ENCODE results near the gene SUOX.
"Not testable (repeated sequence)": the region's sequence is repeated elsewhere in the genome, so short reads cannot be mapped to it uniquely, and the experiment has no call there.

Gene SUOX

DNA sequence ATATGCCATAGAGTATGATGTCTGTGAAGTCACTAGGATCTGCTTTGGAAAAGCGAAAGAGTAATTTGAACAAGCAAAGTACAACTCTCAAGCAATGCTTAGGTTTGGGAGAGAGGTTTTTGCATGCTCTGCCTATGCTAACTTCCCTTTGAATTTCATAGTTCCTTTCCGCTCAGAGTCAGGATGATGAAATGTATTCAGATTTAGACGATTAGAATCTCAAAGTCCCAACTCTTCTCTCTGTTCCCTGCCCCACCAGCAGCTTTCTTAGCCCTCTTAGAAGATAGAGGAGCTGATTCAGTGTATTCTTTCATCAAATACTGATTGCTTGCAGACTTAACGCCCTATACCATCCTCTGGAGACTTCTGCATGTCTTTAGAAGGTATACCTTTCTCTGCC, 11.7 kb upstream of the SUOX start:
- POLR2A ChIA-PET: interaction anchor here (2.4 to 2.8 kb wide), 2 partner anchors 11 to 12 kb away, joined by 6 to 20 read pairs; partner anchors contain the start of genes RAB5B and SUOX
- CTCF ChIA-PET: interaction anchor here (2.5 kb wide), 1 partner anchor 11 kb away, joined by 14 read pairs; the partner anchor contains the start of gene SUOX
- TF ChIP-seq FOXK2 (IDR thresholded peaks at IDR 0.05) (no peak), SUZ12 (IDR thresholded peaks at IDR 0.05) (no peak), PKNOX1 (IDR thresholded peaks at IDR 0.05) (no peak), ARNT (IDR thresholded peaks at IDR 0.05) (no peak), SP1 (IDR thresholded peaks at IDR 0.05) (no peak), HDGF (IDR thresholded peaks at IDR 0.05; ENCODE audit: borderline replicate concordance) (no peak), L3MBTL2 (conservative IDR thresholded peaks at IDR 0.05) (no peak), FOXA1 (IDR thresholded peaks at IDR 0.05) (no peak), BHLHE40 (IDR thresholded peaks at IDR 0.05; ENCODE audit: borderline replicate concordance) (no peak)

DNA sequence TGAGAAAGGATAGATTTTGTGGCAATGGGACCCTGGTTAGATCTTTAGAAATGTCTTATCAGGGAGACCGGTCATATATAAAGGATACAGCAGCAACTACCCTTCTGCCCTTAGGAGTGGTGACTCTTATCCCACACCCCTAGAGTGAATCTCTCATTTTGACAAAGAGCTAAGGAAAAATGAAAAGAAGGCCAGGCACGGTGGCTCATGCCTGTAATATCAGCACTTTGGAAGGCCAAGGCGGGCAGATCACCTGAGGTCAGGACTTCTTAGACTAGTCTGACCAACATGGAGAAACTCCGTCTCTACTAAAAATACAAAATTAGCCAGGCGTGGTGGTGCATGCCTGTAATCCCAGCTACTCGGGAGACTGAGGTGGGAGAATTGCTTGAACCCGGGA, 11.1 kb upstream of the SUOX start:
- not testable (repeated sequence) for DNase-seq (ENCODE audit: extremely low spot score)
- POLR2A ChIA-PET: interaction anchor here (2.4 to 2.8 kb wide), 2 partner anchors 11 to 12 kb away, joined by 6 to 20 read pairs; partner anchors contain the start of genes RAB5B and SUOX
- CTCF ChIA-PET: interaction anchor here (0.5 to 2.5 kb wide), 2 partner anchors 10 to 44 kb away, joined by 3 to 14 read pairs; partner anchors contain the start of gene SUOX

More for the DNA sequence above, 11.7 kb upstream of the SUOX start:
- DNase-seq (ENCODE audit: extremely low spot score): no peak

DNA sequence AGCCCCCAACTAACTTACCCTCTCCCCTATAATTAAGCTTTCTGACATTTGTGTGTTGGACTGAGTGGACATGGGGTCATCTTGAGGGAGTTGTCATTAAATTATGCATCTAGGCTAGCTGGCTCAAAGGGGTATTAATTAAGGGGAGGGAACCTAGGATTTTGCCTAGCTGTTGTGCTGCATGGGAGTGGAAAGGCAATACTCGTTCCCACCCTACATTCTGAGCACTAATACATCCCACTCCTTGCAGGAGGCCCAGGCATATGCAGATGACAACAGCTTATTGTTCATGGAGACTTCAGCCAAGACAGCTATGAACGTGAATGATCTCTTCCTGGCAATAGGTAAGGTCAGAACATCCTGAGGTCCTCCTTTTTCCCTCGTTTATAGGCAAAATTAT, 6.0 kb upstream of the SUOX start:
- ChIA-PET CTCF (no interaction called here), POLR2A (interaction anchor here (1.5 to 2.7 kb wide), 2 partner anchors 17 kb away, joined by 4 to 11 read pairs; partner anchors contain the start of gene RAB5B)
- TF ChIP-seq TARDBP (IDR thresholded peaks at IDR 0.05): no peak
- TF ChIP-seq CTBP1 (IDR thresholded peaks at IDR 0.05; ENCODE audit: borderline replicate concordance): no peak
- DNase-seq (ENCODE audit: extremely low spot score): no peak

DNA sequence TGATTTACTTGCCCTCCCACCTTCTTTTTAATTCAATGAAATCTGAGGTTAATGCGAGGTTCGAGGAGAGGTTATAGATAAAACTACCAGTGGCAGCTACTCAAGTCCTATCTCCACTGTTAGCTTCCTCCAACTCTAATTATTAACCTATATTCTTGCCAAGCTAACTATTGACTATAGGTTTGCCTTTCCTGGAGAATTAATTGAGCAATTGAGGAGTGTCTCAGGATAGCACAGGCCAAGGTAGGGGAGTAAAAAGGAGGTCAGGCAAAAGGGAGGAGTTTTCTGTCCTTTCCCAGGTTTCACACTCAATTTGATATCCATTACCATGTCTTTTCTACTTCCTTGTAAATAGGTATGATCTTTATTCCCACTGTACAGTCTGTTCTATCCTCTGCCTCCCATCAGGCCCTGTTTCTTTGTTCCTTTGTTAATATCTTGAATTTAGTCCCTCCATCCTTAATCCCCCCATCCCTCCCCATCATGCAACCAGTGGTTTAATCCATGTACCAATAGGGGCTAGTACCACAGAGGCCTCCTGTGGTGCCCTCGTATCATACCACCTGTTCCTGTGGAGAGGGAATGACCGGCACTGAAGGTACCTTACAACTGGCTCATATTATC, 3.7 kb upstream of the SUOX start:
- TF ChIP-seq CTBP1 (IDR thresholded peaks at IDR 0.05; ENCODE audit: borderline replicate concordance): no peak
- TF ChIP-seq SUZ12 (IDR thresholded peaks at IDR 0.05): no peak
- TF ChIP-seq NFRKB (IDR thresholded peaks at IDR 0.05): no peak
- no peak for TF ChIP-seq L3MBTL2 (conservative IDR thresholded peaks at IDR 0.05)
- no peak for TF ChIP-seq LEF1 (IDR thresholded peaks at IDR 0.05; ENCODE audit: borderline replicate concordance)
- TF ChIP-seq TARDBP (IDR thresholded peaks at IDR 0.05): no peak
- no peak for TF ChIP-seq FOXK2 (IDR thresholded peaks at IDR 0.05)
- no peak for TF ChIP-seq SP1 (IDR thresholded peaks at IDR 0.05)
- TF ChIP-seq ZNF384 (IDR thresholded peaks at IDR 0.05): no peak
- no peak for TF ChIP-seq HDGF (IDR thresholded peaks at IDR 0.05; ENCODE audit: borderline replicate concordance)
- no peak for TF ChIP-seq BHLHE40 (IDR thresholded peaks at IDR 0.05; ENCODE audit: borderline replicate concordance)
- no peak for TF ChIP-seq PKNOX1 (IDR thresholded peaks at IDR 0.05)
- TF ChIP-seq ARNT (IDR thresholded peaks at IDR 0.05): no peak
- TF ChIP-seq ELF4 (IDR thresholded peaks at IDR 0.05): no peak
- no peak for TF ChIP-seq FOXA1 (IDR thresholded peaks at IDR 0.05)
- DNase-seq (ENCODE audit: extremely low spot score): no peak
- ChIA-PET POLR2A (interaction anchor here (0.8 to 2.7 kb wide), 3 partner anchors 19 to 47 kb away, joined by 3 to 11 read pairs (median 4); partner anchors contain the start of gene RAB5B), CTCF (interaction anchor here (0.7 kb wide), 1 partner anchor 36 kb away, joined by 3 read pairs; no protein-coding TSS in a partner anchor)

- CTCF ChIA-PET: interaction anchor here (0.6 to 2.6 kb wide), 15 partner anchors 10 to 1615 kb away, joined by 3 to 21 read pairs (median 5); partner anchors contain the start of gene RAB5B
- TF ChIP-seq ZNF384 (IDR thresholded peaks at IDR 0.05) (no peak), L3MBTL2 (conservative IDR thresholded peaks at IDR 0.05) (no peak), FOXK2 (IDR thresholded peaks at IDR 0.05) (no peak), CTBP1 (IDR thresholded peaks at IDR 0.05; ENCODE audit: borderline replicate concordance) (no peak), TARDBP (IDR thresholded peaks at IDR 0.05) (no peak), BHLHE40 (IDR thresholded peaks at IDR 0.05; ENCODE audit: borderline replicate concordance) (no peak), NFRKB (IDR thresholded peaks at IDR 0.05) (no peak), LEF1 (IDR thresholded peaks at IDR 0.05; ENCODE audit: borderline replicate concordance) (no peak), ELF4 (IDR thresholded peaks at IDR 0.05) (no peak), PKNOX1 (IDR thresholded peaks at IDR 0.05) (no peak), ARNT (IDR thresholded peaks at IDR 0.05) (no peak), SP1 (IDR thresholded peaks at IDR 0.05) (no peak), SUZ12 (IDR thresholded peaks at IDR 0.05) (no peak), FOXM1 (IDR thresholded peaks at IDR 0.05; ENCODE audit: borderline replicate concordance) (no peak)
- POLR2A ChIA-PET: interaction anchor here (0.9 to 3.1 kb wide), 5 partner anchors 21 to 257 kb away, joined by 3 to 26 read pairs (median 4); partner anchors contain the start of genes DNAJC14 and RAB5B
- no peak for DNase-seq (ENCODE audit: extremely low spot score)
Observed at GRCh38 chr12:55995366-55995765, 1.7 kb upstream of the SUOX start.

GRCh38 chr12:55996201-55996714, 818 bp upstream of the SUOX start:
- ChIA-PET CTCF (interaction anchor here (0.5 to 2.6 kb wide), 16 partner anchors 10 to 257 kb away, joined by 3 to 21 read pairs (median 5); partner anchors contain the start of gene RAB5B), POLR2A (interaction anchor here (0.9 to 3.1 kb wide), 9 partner anchors 11 to 193 kb away, joined by 3 to 27 read pairs (median 6); partner anchors contain the start of genes DNAJC14, RAB5B, SMARCC2 and ZC3H10)
- peak; percentile 61 for DNase-seq (ENCODE audit: extremely low spot score)
- TF ChIP-seq SP1 (IDR thresholded peaks at IDR 0.05): no peak
- TF ChIP-seq LEF1 (IDR thresholded peaks at IDR 0.05; ENCODE audit: borderline replicate concordance): no peak
- no peak for TF ChIP-seq BHLHE40 (IDR thresholded peaks at IDR 0.05; ENCODE audit: borderline replicate concordance)
- no peak for TF ChIP-seq FOXA1 (IDR thresholded peaks at IDR 0.05)
- no peak for TF ChIP-seq FOXK2 (IDR thresholded peaks at IDR 0.05)
- TF ChIP-seq ARNT (IDR thresholded peaks at IDR 0.05): no peak
- no peak for TF ChIP-seq TARDBP (IDR thresholded peaks at IDR 0.05)
- no peak for TF ChIP-seq HDGF (IDR thresholded peaks at IDR 0.05; ENCODE audit: borderline replicate concordance)
- no peak for TF ChIP-seq SUZ12 (IDR thresholded peaks at IDR 0.05)
- TF ChIP-seq ELF4 (IDR thresholded peaks at IDR 0.05): no peak
- TF ChIP-seq FOXM1 (IDR thresholded peaks at IDR 0.05; ENCODE audit: borderline replicate concordance): no peak
